Spleen (tissue), 11 donors: ENCODE measurements around the gene RUSC2. TPM values are rescaled to one million over a fixed set of nuclear protein-coding genes. Genes with fewer than 3 reads are reported as not detected.

Source experiments
- DNase-seq: peaks from one replicate; pipeline ENCODE4 v3.0.0-alpha.2; 2020
- H3K27ac ChIP-seq, 8 donors: fragments of 200-600 bp; sonication (generic) in 7 of 8; 1 replicate in 4 of 8; 2 replicates in 4 of 8; pipeline versions ENCODE4 v1.5.0 to v1.8.0; 2016 to 2021; ENCODE audit warnings: inconsistent platforms in 4 of 8, mild to moderate bottlenecking in 4 of 8, moderate library complexity in 1 of 8
- H3K27me3 ChIP-seq, 7 donors: fragments of 200-600 bp; sonication (generic) in 6 of 7; replicated peaks in 1 of 7; 1 replicate in 4 of 7; 2 replicates in 3 of 7; pipeline versions ENCODE4 v1.5.0 to v1.8.0; 2016 to 2021; ENCODE audit warnings: inconsistent platforms in 3 of 7, mild to moderate bottlenecking in 1 of 7
- H3K36me3 ChIP-seq, 6 donors: fragments of 200-600 bp; sonication (generic) in 5 of 6; 1 replicate in 4 of 6; 2 replicates in 2 of 6; pipeline versions ENCODE4 v1.5.0 to v1.8.0; 2016 to 2021; ENCODE audit warnings: inconsistent platforms in 2 of 6
- H3K4me1 ChIP-seq, 6 donors: fragments of 200-600 bp; sonication (generic) in 5 of 6; 1 replicate in 3 of 6; 2 replicates in 3 of 6; pipeline versions ENCODE4 v1.5.0 to v1.8.0; 2016 to 2021; ENCODE audit warnings: inconsistent platforms in 3 of 6
- H3K4me3 ChIP-seq, 8 donors: fragments of 200-600 bp; sonication (generic) in 7 of 8; 1 replicate in 4 of 8; 2 replicates in 4 of 8; pipeline versions ENCODE4 v1.5.0 to v1.8.0; 2016 to 2021; ENCODE audit warnings: inconsistent platforms in 4 of 8, mild to moderate bottlenecking in 4 of 8, moderate library complexity in 2 of 8
- H3K9me3 ChIP-seq, 8 donors: fragments of 200-600 bp; sonication (generic) in 7 of 8; 1 replicate in 4 of 8; 2 replicates in 4 of 8; pipeline versions ENCODE4 v1.5.0 to v1.8.0; 2016 to 2021; ENCODE audit warnings: inconsistent platforms in 4 of 8
- CTCF ChIP-seq, 11 experiments: fragments of 200-600 bp in 7 of 11; fragments of 450-650 bp in 4 of 11; sonication (generic) in 4 of 11; IDR thresholded peaks in 8 of 11; conservative IDR thresholded peaks in 3 of 11; 1 replicate in 7 of 11; 2 replicates in 4 of 11; pipeline versions ENCODE4 v1.4.0 to v1.8.0; 2016 to 2021; ENCODE audit warnings: antibody characterized with exemption in 11 of 11, inconsistent platforms in 4 of 11, mild to moderate bottlenecking in 1 of 11
- POLR2A ChIP-seq, 3 donors: fragments of 450-650 bp; IDR thresholded peaks; one replicate each; pipeline ENCODE4 v1.5.1; 2017; ENCODE audit warnings: antibody characterized with exemption in 3 of 3, mild to moderate bottlenecking in 1 of 3
- POLR2AphosphoS5 ChIP-seq, 3 donors: sonication (generic); formaldehyde crosslinking; IDR thresholded peaks; one replicate each; pipeline ENCODE4 v1.5.1; 2017; ENCODE audit warnings: antibody characterized with exemption in 3 of 3
- WGBS, 5 donors: extraction: QIAGEN DNeasy Blood & Tissue Kit in 3 of 5; methylation state at CpG; one replicate each; pipeline versions ENCODE4 v1.1.5 to v1.1.7; 2013 to 2018; 5-methylcytosine and 5-hydroxymethylcytosine counted together
- intact Hi-C: fragments of 100-400 bp; cut with DNase I; formaldehyde crosslinking; loops from one replicate; pipeline ENCODE4 v1.15.0; 2023; ENCODE audit warnings: low total_unique reads
- polyA plus RNA-seq, 3 donors: library from polyadenylated mRNA; stranded (reverse); fragments of 200-250 nt; gene quantifications; one replicate each; pipeline ENCODE4 v1.2.1, GENCODE V29; 2013
- total RNA-seq, 7 donors: library from RNA; depleted of rRNA in 3 of 7; stranded (reverse); fragments of >200 nt in 3 of 7; fragmentation: NEBNext Ultra II Directional in 4 of 7; extraction: Animal tissue kit (Norgen Biotek cat#: 25700) in 4 of 7; gene quantifications; one replicate each; pipeline versions ENCODE4 v1.1.0 to v1.2.1, GENCODE V29; 2016 to 2021
- donor health status: healthy with polysubstance abuse.
- donor health status: DM: no; HTN: no; CAD: no; lungs with moderate emphysema.
- donor health status: DM: no; HTN: no; CAD: no.
- donor health status: Bipolar disorder and iron deficiency.
- donor health status: healthy.
- donor health status: DM: no; HTN: no; CAD: no.
- donor health status: DM: yes; HTN: yes; CAD: no.

RUSC2 gene
- total and polyA plus RNA-seq, 10 donors: 2.5 to 41.9 (median 14.7) TPM

GRCh38 chr9:35453786-35454185 lies 36.1 kb upstream of the RUSC2 start:
- Histone ChIP-seq H3K4me1 (no peaks in the 10 kb centered on the region), H3K27me3 (peaks cover 0 to 8% (median 0%) of the 10 kb centered on the region in 7 donors), H3K27ac (no peak overlapping the region), H3K36me3 (no peaks in the 10 kb centered on the region), H3K9me3 (peaks cover 0 to 27% (median 16%) of the 10 kb centered on the region in 8 donors), H3K4me3 (no peak overlapping the region)
- WGBS, 5 donors: 61 to 91% (median 82%) methylated on average over 2 of the region's 2 CpGs
- TF ChIP-seq POLR2AphosphoS5 (IDR thresholded peaks at IDR 0.05) (no peak), CTCF (IDR thresholded peaks at IDR 0.05 in 8 of 11, conservative IDR thresholded peaks at IDR 0.05 in 3 of 11) (no peak), POLR2A (IDR thresholded peaks at IDR 0.05) (no peak)
- no peak for DNase-seq
- intact Hi-C loops: no loop called here

GRCh38 chr9:35464141-35465025 lies 25.5 kb upstream of the RUSC2 start:
- DNase-seq: no peak
- Histone ChIP-seq H3K4me3 (no peak overlapping the region), H3K27me3 (peaks cover 0 to 6% (median 0%) of the 10 kb centered on the region in 7 donors), H3K9me3 (peaks cover 0 to 38% (median 25%) of the 10 kb centered on the region in 8 donors), H3K36me3 (no peaks in the 10 kb centered on the region), H3K27ac (no peak overlapping the region), H3K4me1 (no peaks in the 10 kb centered on the region)
- intact Hi-C loops: no loop called here
- TF ChIP-seq CTCF (IDR thresholded peaks at IDR 0.05 in 8 of 11, conservative IDR thresholded peaks at IDR 0.05 in 3 of 11) (no peak), POLR2A (IDR thresholded peaks at IDR 0.05) (no peak), POLR2AphosphoS5 (IDR thresholded peaks at IDR 0.05) (no peak)
- WGBS, 5 donors: 5 to 8% (median 6%) methylated on average over 2 of the region's 2 CpGs

- 79 to 91% (median 81%) methylated on average over 1 of the region's 1 CpG for WGBS, 5 donors
- no peaks in the 10 kb centered on the region for H3K27me3 ChIP-seq
- H3K4me3 ChIP-seq: no peak overlapping the region
- intact Hi-C loops: no loop called here
- H3K27ac ChIP-seq: no peak overlapping the region
- H3K36me3 ChIP-seq: no peaks in the 10 kb centered on the region
- TF ChIP-seq POLR2AphosphoS5 (IDR thresholded peaks at IDR 0.05) (no peak), POLR2A (IDR thresholded peaks at IDR 0.05) (no peak), CTCF (IDR thresholded peaks at IDR 0.05 in 8 of 11, conservative IDR thresholded peaks at IDR 0.05 in 3 of 11) (no peak)
- no peak for DNase-seq
- H3K9me3 ChIP-seq: no peaks in the 10 kb centered on the region
- no peaks in the 10 kb centered on the region for H3K4me1 ChIP-seq
These were observed 19.6 kb upstream of the RUSC2 start for GRCh38 chr9:35470340-35470739.

- Histone ChIP-seq H3K9me3 (no peaks in the 10 kb centered on the region), H3K4me3 (no peak overlapping the region), H3K36me3 (no peaks in the 10 kb centered on the region), H3K27me3 (no peaks in the 10 kb centered on the region), H3K27ac (no peak overlapping the region), H3K4me1 (no peaks in the 10 kb centered on the region)
- TF ChIP-seq CTCF (IDR thresholded peaks at IDR 0.05 in 8 of 11, conservative IDR thresholded peaks at IDR 0.05 in 3 of 11) (no peak), POLR2AphosphoS5 (IDR thresholded peaks at IDR 0.05) (no peak), POLR2A (IDR thresholded peaks at IDR 0.05) (no peak)
- DNase-seq: no peak
- intact Hi-C loops: no loop called here
- 80 to 96% (median 90%) methylated on average over 4 of the region's 4 CpGs for WGBS, 5 donors
These were observed 19.0 kb upstream of the RUSC2 start for GRCh38 chr9:35470894-35471293.
